Activated CD8-positive, alpha-beta memory T cell treated with anti-CD3 and anti-CD28 coated beads for 4 hours (primary cell): ENCODE results near the gene CFAP53.

ENCODE experiments used
- DNase-seq, 2 donors: peaks; one replicate each; pipeline ENCODE4 v3.0.0-alpha.2; 2020; ENCODE audit warnings: low read depth in 2 of 2

Gene CFAP53

GRCh38 chr18:50193796-50194630 lies 72.3 kb downstream of the CFAP53 start:
- no peak for DNase-seq

GRCh38 chr18:50192995-50193795 lies 73.1 kb downstream of the CFAP53 start:
- no peak for DNase-seq

GRCh38 chr18:50190926-50191325 lies 75.4 kb downstream of the CFAP53 start:
- no peak for DNase-seq

GRCh38 chr18:50190236-50190635 lies 76.1 kb downstream of the CFAP53 start:
- DNase-seq, result no peak

GRCh38 chr18:50189160-50189559 lies 77.1 kb downstream of the CFAP53 start:
- DNase-seq, result no peak

GRCh38 chr18:50188652-50189051 lies 77.6 kb downstream of the CFAP53 start:
- DNase-seq, result no peak

GRCh38 chr18:50187659-50188058 lies 78.6 kb downstream of the CFAP53 start:
- DNase-seq, result no peak

- no peak for DNase-seq
Observed at GRCh38 chr18:50186385-50186784, 79.9 kb downstream of the CFAP53 start.

- DNase-seq, result no peak
Observed at GRCh38 chr18:50183556-50183955, 82.7 kb downstream of the CFAP53 start.

GRCh38 chr18:50182511-50182910 lies 83.8 kb downstream of the CFAP53 start:
- DNase-seq, result no peak

- DNase-seq, result no peak
Observed at GRCh38 chr18:50181590-50181989, 84.7 kb downstream of the CFAP53 start.

GRCh38 chr18:50179465-50179864 lies 86.8 kb downstream of the CFAP53 start:
- no peak for DNase-seq

GRCh38 chr18:50177294-50177992 lies 88.9 kb downstream of the CFAP53 start:
- no peak for DNase-seq
